HG03103 (cell line): ENCODE measurements around the gene PRKG2.
"Not testable (repeated sequence)": the region's sequence is repeated elsewhere in the genome, so short reads cannot be mapped to it uniquely, and the experiment has no call there.

ENCODE experiments used
- ATAC-seq: cut with Tn5 transposase; IDR thresholded peaks from one replicate; pipeline ENCODE4 v1.9.1; 2021; ENCODE audit warnings: low read depth; ENCODE audit not compliant: unreplicated experiment

The PRKG2 gene

GRCh38 chr4:81164126-81164525, 50.9 kb downstream of the PRKG2 start:
- ATAC-seq = no peak

- ATAC-seq = no peak
These were observed 52.1 kb downstream of the PRKG2 start for GRCh38 chr4:81162752-81163458.

- not testable (repeated sequence) for ATAC-seq
These were observed 61.2 kb downstream of the PRKG2 start for GRCh38 chr4:81153714-81154323.

GRCh38 chr4:81152839-81153713, 61.9 kb downstream of the PRKG2 start:
- ATAC-seq = no peak

GRCh38 chr4:81149976-81150375, 65.0 kb downstream of the PRKG2 start:
- ATAC-seq = no peak

- no peak for ATAC-seq
These were observed 66.4 kb downstream of the PRKG2 start for GRCh38 chr4:81148576-81148975.

- no peak for ATAC-seq
These were observed 68.6 kb downstream of the PRKG2 start for GRCh38 chr4:81146466-81146865.

- no peak for ATAC-seq
These were observed 71.8 kb downstream of the PRKG2 start for GRCh38 chr4:81143183-81143582.

GRCh38 chr4:81142744-81143143, 72.3 kb downstream of the PRKG2 start:
- ATAC-seq = no peak

GRCh38 chr4:81137894-81138293, 77.1 kb downstream of the PRKG2 start:
- no peak for ATAC-seq

- no peak for ATAC-seq
These were observed 77.6 kb downstream of the PRKG2 start for GRCh38 chr4:81137446-81137845.

- ATAC-seq = no peak
These were observed 78.7 kb downstream of the PRKG2 start for GRCh38 chr4:81136161-81136905.

- no peak for ATAC-seq
These were observed 79.5 kb downstream of the PRKG2 start for GRCh38 chr4:81135501-81135900.

GRCh38 chr4:81131563-81131962, 83.5 kb downstream of the PRKG2 start:
- ATAC-seq = no peak

- no peak for ATAC-seq
These were observed 84.0 kb downstream of the PRKG2 start for GRCh38 chr4:81131066-81131465.

- no peak for ATAC-seq
These were observed 84.5 kb downstream of the PRKG2 start for GRCh38 chr4:81130569-81130968.

GRCh38 chr4:81120055-81120454, 95.0 kb downstream of the PRKG2 start:
- ATAC-seq = no peak

GRCh38 chr4:81118086-81118485, 96.9 kb downstream of the PRKG2 start:
- no peak for ATAC-seq

GRCh38 chr4:81116566-81116965, 98.5 kb downstream of the PRKG2 start:
- ATAC-seq = no peak

- ATAC-seq = no peak
These were observed 102.0 kb downstream of the PRKG2 start for GRCh38 chr4:81113024-81113423.

GRCh38 chr4:81109356-81109755, 105.7 kb downstream of the PRKG2 start:
- ATAC-seq = no peak
